Fibroblast of skin of right quadriceps (primary cell): Measurements from ENCODE around the gene CNN2.

Experiments used
- DNase-seq: peaks from one replicate; pipeline ENCODE4 v3.0.0-alpha.2; 2013

The CNN2 gene

GRCh38 chr19:1084024-1084868, 57.8 kb downstream of the CNN2 start:
- no peak for DNase-seq

GRCh38 chr19:1085053-1085658, 58.7 kb downstream of the CNN2 start:
- DNase-seq = no peak

- DNase-seq = no peak
These were observed 59.5 kb downstream of the CNN2 start for GRCh38 chr19:1085676-1086442.

- no peak for DNase-seq
These were observed 60.2 kb downstream of the CNN2 start for GRCh38 chr19:1086613-1087012.

GRCh38 chr19:1087813-1088415, 61.5 kb downstream of the CNN2 start:
- no peak for DNase-seq

- no peak for DNase-seq
These were observed 62.1 kb downstream of the CNN2 start for GRCh38 chr19:1088416-1089010.
